ENCODE results near the gene GLOD4. TPM values are rescaled to one million over a fixed set of nuclear protein-coding genes. Genes with fewer than 3 reads are reported as not detected.
A peak's percentile ranks its signal among the peaks of the same experiment; 100 is the strongest.
"Not testable (repeated sequence)": the region's sequence is repeated elsewhere in the genome, so short reads cannot be mapped to it uniquely, and the experiment has no call there.

The GLOD4 gene
- total RNA-seq, 2 donors from 2014 or later: 18.5 to 30.9 TPM

- ATAC-seq (peak; percentile 4), DNase-seq (peak in 1 of 4 donors; percentile 40)
- intact Hi-C loops (cut with DNase I): no loop called here
- TF ChIP-seq POLR2A (IDR thresholded peaks at IDR 0.05): no peak
- no peak for TF ChIP-seq CTCF (IDR thresholded peaks at IDR 0.05)
- Histone ChIP-seq H3K4me1 (peaks cover 24% of the 10 kb centered on the region), H3K36me3 (replicated peaks in 1 of 2; ENCODE audit: insufficient read depth in 1 of 2, low read depth in 2 of 2) (no peaks in the 10 kb centered on the region), H3K27me3 (no peaks in the 10 kb centered on the region), H3K4me3 (no peak overlapping the region), H3K9me3 (no peaks in the 10 kb centered on the region), H3K27ac (peak overlapping the region; percentile 58 to 83 (median 80))
- WGBS, 2 donors: 55 to 57% methylated on average over 11 to 14 of the region's 14 CpGs
These were observed 13.2 kb upstream of the GLOD4 start for GRCh38 chr17:795276-795675.

GRCh38 chr17:794876-795275 is 12.8 kb upstream of the GLOD4 start:
- WGBS, 2 donors: 8 to 10% methylated on average over 18 of the region's 18 CpGs
- H3K4me3 ChIP-seq: no peak overlapping the region

GRCh38 chr17:792277-792676 is 10.2 kb upstream of the GLOD4 start:
- intact Hi-C loops (cut with DNase I): no loop called here
- Histone ChIP-seq H3K4me1 (peaks cover 48% of the 10 kb centered on the region), H3K36me3 (replicated peaks in 1 of 2; ENCODE audit: insufficient read depth in 1 of 2, low read depth in 2 of 2) (peaks cover 0 to 4% of the 10 kb centered on the region in 2 donors), H3K4me3 (no peak overlapping the region), H3K9me3 (no peaks in the 10 kb centered on the region), H3K27ac (peak overlapping the region in 1 of 4 donors; percentile 12), H3K27me3 (no peaks in the 10 kb centered on the region)
- ATAC-seq (no peak), DNase-seq (no peak)
- WGBS, 2 donors: 74 to 76% methylated on average over 4 to 9 of the region's 9 CpGs
- TF ChIP-seq CTCF (IDR thresholded peaks at IDR 0.05): no peak
- TF ChIP-seq POLR2A (IDR thresholded peaks at IDR 0.05): no peak

More at GRCh38 chr17:794876-795275, 12.8 kb upstream of the GLOD4 start:
- TF ChIP-seq CTCF (IDR thresholded peaks at IDR 0.05) (peak; percentile 75 to 98 (median 96)), POLR2A (IDR thresholded peaks at IDR 0.05) (peak in 1 of 3 donors; percentile 17)
- Histone ChIP-seq H3K4me1 (peaks cover 27% of the 10 kb centered on the region), H3K27ac (peak overlapping the region; percentile 77 to 83 (median 80)), H3K27me3 (no peaks in the 10 kb centered on the region), H3K9me3 (no peaks in the 10 kb centered on the region), H3K36me3 (replicated peaks in 1 of 2; ENCODE audit: insufficient read depth in 1 of 2, low read depth in 2 of 2) (no peaks in the 10 kb centered on the region)
- intact Hi-C loops (cut with DNase I): no loop called here
- peak; percentile 95 to 99 (median 96) for DNase-seq
- ATAC-seq: peak; percentile 95

DNA sequence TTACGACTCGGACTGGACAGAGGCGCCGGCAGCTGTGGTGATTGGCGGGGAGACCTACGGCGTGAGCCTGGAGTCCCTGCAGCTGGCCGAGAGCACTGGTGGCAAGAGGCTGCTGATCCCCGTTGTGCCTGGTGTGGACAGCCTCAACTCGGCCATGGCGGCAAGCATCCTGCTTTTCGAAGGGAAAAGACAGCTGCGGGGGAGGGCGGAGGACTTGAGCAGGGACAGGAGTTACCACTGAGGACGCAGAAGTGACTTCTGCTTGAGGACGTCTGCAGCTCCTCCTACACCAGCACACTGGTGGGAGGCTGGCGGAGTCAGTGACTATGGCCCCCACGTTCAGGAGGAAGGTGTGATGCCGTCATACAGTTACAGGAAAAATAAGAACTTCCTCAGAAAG is 9.7 kb upstream of the GLOD4 start:
- no peak overlapping the region for H3K27ac ChIP-seq
- WGBS, 2 donors: 86 to 90% methylated on average over 15 to 19 of the region's 19 CpGs
- no peak for TF ChIP-seq POLR2A (IDR thresholded peaks at IDR 0.05)
- TF ChIP-seq CTCF (IDR thresholded peaks at IDR 0.05): no peak

GRCh38 chr17:790874-791247 is 8.8 kb upstream of the GLOD4 start:
- H3K9me3 ChIP-seq; H3K36me3 ChIP-seq (replicated peaks in 1 of 2; ENCODE audit: insufficient read depth in 1 of 2, low read depth in 2 of 2); H3K27ac ChIP-seq; intact Hi-C loops (cut with DNase I); H3K4me3 ChIP-seq; H3K27me3 ChIP-seq; ATAC-seq: not testable (repeated sequence)
- DNase-seq: peak in 1 of 4 donors; percentile 6
- peaks cover 62% of the 10 kb centered on the region for H3K4me1 ChIP-seq
- 79 to 88% methylated on average over 9 to 10 of the region's 12 CpGs for WGBS, 2 donors

More for the DNA sequence above, 9.7 kb upstream of the GLOD4 start:
- Histone ChIP-seq H3K9me3 (no peaks in the 10 kb centered on the region), H3K36me3 (replicated peaks in 1 of 2; ENCODE audit: insufficient read depth in 1 of 2, low read depth in 2 of 2) (peaks cover 0 to 4% of the 10 kb centered on the region in 2 donors), H3K4me3 (no peak overlapping the region), H3K27me3 (no peaks in the 10 kb centered on the region), H3K4me1 (peaks cover 53% of the 10 kb centered on the region)
- no peak for ATAC-seq
- no peak for DNase-seq
- intact Hi-C loops (cut with DNase I): no loop called here

- intact Hi-C loops (cut with DNase I); H3K36me3 ChIP-seq (replicated peaks in 1 of 2; ENCODE audit: insufficient read depth in 1 of 2, low read depth in 2 of 2); H3K9me3 ChIP-seq; H3K4me3 ChIP-seq; H3K27me3 ChIP-seq; ATAC-seq: not testable (repeated sequence)
- H3K27ac ChIP-seq: peak overlapping the region in 3 of 4 donors; percentile 85 to 93 (median 92)
- peaks cover 63% of the 10 kb centered on the region for H3K4me1 ChIP-seq
- DNase-seq: peak; percentile 41 to 61 (median 49)
- WGBS, 2 donors: 66 to 69% methylated on average over 22 to 30 of the region's 38 CpGs
These were observed 8.1 kb upstream of the GLOD4 start for GRCh38 chr17:789931-790873.

Measured in body of pancreas (tissue), 4 donors.